HG03565 (cell line): ENCODE results near the gene MATR3.
"Not testable (repeated sequence)": the region's sequence is repeated elsewhere in the genome, so short reads cannot be mapped to it uniquely, and the experiment has no call there.

Experiments
- ATAC-seq: cut with Tn5 transposase; IDR thresholded peaks from one replicate; pipeline ENCODE4 v1.9.1; 2021; ENCODE audit warnings: mild to moderate bottlenecking, moderate library complexity; ENCODE audit not compliant: unreplicated experiment

Gene MATR3, protein sequence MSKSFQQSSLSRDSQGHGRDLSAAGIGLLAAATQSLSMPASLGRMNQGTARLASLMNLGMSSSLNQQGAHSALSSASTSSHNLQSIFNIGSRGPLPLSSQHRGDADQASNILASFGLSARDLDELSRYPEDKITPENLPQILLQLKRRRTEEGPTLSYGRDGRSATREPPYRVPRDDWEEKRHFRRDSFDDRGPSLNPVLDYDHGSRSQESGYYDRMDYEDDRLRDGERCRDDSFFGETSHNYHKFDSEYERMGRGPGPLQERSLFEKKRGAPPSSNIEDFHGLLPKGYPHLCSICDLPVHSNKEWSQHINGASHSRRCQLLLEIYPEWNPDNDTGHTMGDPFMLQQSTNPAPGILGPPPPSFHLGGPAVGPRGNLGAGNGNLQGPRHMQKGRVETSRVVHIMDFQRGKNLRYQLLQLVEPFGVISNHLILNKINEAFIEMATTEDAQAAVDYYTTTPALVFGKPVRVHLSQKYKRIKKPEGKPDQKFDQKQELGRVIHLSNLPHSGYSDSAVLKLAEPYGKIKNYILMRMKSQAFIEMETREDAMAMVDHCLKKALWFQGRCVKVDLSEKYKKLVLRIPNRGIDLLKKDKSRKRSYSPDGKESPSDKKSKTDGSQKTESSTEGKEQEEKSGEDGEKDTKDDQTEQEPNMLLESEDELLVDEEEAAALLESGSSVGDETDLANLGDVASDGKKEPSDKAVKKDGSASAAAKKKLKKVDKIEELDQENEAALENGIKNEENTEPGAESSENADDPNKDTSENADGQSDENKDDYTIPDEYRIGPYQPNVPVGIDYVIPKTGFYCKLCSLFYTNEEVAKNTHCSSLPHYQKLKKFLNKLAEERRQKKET

DNA sequence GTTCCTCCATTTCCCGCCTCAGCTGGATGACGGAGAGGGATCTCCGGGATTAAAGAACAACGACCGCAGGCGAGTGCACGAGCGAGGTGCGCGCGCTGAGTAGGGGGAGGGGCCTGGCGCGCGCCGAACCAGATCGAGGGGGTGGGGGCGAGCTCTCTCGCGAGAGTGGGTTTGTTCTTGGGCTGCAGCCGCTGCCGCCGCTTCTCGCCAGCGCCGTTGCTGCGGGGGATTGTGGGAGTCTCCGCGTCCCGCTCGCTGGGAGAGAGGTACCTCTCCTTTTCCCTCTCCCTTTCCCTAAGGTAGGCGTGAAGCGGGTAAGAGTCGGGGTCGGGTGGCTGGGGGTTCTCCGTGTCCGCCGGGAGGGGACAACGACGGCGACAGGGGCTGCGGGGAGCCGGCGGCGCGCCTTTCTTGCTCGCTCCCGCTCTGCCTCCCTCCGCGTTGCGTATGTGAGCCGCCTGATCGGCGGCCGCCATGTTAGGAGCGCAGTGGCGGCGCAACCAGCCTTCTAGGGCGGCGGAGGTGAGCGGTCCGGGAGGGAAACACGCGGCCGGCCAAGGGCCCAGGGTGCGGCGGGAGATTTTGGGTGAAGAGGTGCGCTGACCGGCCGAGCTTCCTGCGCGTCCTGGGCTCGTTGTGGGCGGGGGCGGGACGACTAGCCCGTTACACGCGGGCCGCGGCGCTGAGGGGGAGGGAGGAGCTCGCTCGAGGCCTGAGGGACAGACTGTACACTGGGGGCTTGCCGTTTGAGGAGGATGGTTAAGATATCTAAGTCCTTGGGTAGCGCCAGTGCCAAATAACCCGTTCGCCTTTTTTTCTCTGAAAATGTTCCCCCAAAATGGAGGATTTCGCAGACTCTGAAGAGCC is at the start of gene MATR3:
MATR3 (plus strand) TSS at position 234 of the 867 bp plus-strand sequence. CDS start 13,676 bp downstream, outside the sequence.
- ATAC-seq: peak; percentile 58

DNA sequence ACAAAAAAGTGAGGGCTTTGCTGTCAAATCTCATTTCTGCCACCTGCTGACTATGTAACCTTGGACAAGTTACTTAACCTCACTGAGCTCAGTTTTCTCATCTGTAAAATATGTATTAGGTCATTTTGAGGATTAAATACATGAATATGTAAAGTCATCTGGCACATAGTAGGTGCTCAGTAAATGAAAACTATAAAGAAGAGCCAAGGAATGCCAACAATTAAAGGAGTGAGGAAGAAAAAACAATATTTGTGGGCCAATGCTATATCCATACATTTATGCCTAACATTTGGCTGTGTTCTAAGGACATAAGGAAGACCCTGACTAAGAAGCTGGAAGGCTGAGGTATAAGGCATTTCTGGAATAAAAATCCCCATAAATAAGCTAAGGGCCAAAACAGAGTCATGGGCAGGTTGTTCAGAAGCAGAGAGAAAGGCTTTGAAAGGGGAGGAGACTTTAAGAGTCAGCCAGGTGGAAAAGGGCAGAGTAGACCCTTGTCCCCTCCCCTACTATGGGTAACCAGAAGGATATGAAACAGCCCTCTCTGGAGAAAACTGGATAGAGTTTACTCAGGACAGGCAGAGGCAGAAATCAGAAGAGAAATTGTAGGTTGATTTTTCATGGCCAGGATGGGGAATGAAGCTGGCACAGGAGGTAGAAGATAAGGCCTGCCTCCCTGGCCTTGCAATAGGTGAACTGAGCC is 47.8 kb upstream of the MATR3 start:
- no peak for ATAC-seq

DNA sequence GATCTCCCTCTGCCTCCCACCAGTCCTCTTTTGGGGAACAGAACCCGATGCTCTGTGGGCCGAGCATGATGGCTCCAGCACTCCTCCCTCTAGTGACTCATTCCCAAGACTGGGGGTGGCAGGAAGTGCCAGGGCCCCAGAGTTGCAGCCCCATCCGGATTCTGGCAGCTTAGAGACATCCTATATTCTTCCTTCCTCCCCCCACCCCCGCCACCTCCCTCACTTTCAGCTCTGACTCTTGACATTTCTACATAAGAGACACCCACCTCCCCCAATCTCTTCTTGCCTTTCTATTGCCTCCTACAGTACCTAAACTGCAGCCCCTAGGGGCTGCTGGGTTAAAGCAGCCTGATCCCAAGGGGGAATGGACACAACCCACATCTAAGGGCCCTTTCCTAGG is 47.1 kb upstream of the MATR3 start:
- ATAC-seq: no peak

DNA sequence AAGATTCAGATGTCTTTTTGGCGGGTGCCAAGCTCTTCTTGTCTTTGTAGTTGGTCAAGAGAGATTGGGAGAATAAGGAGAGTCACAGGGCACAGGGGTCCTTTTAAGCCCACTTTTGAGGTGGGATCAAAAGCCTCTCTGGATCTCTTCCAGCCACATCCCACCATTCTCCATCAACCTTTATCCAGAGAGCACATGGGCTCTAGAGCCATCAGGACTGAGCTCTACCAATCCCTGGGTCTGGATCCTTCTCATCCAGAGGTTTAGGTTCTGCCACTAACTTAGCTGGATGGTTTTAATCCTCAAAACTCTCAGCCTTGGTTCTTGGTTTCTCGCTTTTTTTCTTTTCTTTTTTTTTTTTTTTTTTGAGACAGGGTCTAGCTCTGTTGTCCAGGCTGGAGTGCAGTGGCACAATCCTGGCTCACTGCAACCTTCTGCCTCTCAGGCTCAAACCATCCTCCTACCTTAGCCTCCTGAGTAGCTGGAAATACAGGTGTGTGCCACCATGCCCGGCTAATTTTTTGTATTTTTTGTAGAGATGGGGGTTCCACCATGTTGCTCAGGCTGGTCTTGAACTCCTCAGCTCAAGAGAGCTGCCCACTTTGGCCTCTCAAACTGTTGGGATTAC is 44.6 kb upstream of the MATR3 start:
- no peak for ATAC-seq

DNA sequence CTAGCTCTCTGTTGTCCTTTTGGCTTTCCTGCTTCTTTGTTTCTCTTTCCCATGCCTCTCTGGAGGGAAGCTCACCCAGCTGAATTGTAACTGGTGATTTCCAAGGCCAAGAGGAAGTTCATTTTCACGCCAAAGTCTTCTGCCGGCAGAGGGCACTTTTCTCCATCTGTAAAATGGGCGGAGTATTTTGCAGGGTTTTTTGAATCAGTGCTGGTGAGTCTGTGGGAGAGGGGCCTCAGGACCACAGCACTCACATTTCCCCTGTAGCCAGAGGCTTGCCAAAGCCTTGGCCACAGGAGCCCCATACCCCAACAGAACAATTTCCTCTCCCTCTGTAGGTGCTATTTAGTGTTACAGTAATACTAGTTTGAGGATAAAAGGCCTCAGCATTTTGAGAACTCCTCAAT is 42.3 kb upstream of the MATR3 start:
- ATAC-seq: no peak

DNA sequence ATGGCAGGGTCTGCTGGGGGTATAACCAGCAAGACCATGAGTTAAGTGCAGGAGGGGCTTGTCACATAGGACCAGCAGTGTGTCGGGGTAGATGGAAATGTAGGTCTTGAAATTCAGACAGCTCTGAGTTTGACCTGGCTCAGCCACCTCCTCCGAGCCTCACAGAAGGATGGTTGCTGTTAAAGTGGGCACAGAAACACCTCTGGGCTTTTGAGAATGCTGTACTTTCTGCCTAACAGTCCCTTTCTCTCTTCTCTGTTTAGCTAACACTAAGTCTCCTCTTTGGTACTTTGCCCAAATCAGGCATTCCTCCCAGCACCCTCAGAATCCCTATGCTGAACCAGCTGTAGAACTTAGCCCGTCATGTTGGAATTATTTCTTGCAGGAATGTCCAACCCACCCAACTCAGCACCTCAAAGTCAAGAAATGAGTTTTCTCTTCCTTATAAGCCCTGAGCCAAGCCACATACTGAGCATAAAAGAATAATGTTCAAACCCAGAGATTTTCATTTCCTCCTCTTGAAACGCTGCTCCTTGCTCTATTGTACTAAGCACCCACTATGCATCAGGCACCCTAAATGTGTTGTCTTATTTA is 41.7 kb upstream of the MATR3 start:
- ATAC-seq: no peak

DNA sequence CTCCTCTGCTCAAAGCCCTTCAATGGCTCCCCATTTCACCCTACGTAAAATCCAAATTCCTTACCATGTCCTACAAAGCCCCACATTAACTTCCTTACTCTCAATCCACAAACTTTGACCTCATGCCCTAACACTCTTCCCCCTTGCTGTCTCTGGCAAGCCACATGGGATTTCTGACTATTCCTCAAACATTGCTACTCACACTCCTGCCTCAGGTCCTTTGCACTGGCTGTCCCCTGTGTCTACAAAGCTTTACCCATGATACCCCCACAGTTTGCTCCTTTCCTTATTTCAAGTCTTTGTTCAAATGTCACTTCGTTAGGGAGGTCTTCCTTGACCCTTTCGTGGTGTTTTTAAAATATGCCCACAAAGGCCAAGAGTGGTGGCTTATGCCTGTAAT is 40.4 kb upstream of the MATR3 start:
- ATAC-seq: no peak

DNA sequence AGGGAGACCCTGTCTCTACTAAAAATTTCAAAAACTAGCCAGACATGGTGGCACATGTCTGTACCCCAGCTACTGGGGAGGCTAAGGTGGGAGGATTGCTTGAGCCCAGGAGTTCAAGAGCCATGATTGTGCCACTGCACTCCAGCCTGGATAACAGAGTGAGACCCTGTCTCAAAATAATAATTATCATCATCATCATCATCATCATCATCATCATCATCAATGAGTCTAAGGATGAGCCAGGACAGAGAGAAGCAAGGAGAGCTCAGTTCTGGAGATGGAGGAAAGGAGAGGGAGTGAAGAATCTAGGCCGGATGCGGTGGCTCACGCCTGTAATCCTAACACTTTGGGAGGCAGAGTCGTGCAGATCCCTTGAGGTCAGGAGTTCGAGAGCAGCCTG is 36.7 kb upstream of the MATR3 start:
- no peak for ATAC-seq

DNA sequence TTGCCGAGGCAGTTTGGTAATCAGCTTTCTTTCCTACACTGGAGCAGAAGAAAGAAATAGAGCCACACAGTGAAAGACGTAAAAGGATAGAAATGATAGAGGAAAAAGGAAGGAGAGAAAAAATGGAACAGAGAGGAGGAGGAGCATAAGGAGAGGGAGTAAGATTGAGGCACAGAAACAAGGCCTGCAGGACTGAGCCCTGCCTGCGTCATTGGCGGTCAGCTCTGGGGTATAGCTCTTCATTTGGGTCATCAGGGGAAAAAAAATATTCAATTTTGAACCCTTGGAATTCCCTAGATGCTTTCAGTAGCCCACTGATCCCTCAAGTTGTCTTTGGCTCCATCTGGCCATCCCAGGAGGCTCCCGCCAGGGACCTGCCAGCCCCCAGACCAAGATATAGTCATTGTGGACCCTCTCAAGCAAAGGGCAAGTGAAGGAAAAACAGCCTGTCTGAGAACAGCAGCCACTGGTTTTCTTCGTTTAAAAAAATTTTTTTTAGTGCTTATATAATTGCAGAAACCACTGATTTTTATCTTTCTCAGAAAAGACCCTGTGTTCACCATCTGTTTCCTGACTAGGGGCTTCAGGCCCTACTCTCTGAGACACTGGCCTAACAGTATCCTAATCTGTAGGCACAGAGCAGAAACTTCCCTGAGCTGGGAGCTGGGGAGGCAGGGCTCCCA is 31.3 kb upstream of the MATR3 start:
- ATAC-seq: no peak

DNA sequence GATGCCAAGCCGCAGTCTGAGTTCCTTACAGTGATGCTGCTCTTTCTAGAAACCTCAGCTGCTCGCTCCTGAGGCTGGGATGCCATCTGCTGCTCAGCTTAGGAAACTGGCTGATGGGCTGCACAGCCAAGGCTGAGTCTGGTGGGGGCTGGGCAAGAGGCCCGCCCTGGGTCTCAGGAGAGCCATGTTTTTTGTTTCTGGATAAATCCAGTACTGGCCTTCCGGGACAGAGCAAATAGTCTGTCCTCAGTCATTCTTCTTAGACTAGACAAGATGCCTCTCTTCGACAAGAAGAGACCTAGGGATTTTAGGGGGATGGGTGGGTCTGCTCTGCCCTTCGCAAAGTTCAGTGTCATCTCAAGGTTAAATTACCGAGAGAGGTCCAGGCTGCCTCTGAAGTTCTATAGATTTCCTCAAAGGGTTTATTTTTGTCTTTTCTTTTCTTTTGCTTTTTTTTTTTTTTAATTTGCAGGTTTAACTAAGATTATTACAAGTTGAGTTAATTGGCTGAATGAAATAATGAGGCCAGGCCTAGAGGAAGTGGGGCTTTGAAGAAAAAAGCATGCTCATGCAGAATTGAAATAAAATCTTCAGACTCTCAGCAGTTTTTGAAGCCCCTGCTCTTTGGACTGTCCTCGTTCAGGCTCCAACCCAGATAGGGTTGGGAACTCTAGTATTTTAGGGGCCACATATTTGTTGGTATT is 30.6 kb upstream of the MATR3 start:
- no peak for ATAC-seq

DNA sequence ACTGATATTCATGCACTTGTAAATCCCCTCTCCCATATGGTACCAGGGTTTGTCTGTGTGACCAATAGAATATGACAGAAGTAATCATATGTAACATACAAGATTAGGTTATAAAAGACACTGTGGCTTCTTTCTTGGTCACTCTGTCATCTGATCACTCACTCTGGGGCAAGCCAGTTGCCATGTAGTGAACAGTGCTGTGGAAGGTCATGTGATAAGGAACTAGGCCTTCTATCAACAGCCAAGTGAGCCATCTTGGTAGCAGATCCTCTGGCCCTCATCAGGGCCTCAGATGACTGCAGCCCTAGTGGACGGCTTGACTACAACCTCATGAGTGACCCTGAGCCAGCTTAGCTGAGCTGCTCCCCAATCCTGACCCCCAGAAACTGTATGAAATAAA is 30.0 kb upstream of the MATR3 start:
- ATAC-seq: no peak

DNA sequence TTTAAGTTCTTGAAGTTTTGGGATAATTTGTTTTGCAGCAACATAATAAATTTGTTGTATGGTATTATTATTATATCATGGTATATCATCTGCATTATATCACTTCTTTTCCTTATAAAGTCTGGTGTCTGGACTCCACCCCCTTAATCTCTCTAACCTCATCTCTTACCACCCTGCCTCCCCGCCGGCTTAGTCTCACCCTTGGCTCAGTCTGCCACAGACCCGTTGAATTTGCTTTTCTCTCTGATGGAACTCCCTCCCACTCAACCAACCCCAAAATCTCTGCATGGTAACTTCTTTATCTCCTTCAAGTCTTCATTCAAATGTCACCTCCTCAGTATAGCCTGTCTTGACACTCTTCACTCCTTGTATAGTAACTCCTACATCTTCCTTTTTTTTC is 29.6 kb upstream of the MATR3 start:
- ATAC-seq: no peak

DNA sequence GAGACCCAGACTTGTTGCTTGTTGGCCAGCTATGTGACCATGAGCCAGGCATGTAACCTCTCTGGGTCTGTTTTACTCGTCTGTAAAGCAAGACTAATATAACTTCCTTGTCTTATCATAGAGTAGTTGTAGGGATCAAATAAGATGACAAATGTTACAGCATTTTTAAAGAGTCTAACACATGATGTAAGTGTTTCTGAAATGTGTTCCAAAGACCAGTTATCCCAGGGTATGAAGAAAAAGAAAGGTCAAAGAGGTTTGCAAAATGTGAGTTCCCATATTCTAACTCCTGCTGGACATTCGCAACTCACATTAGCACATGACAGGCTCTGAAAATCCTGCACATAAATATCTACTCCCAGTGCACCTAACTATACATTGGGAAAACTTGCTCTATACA is 28.5 kb upstream of the MATR3 start:
- no peak for ATAC-seq

DNA sequence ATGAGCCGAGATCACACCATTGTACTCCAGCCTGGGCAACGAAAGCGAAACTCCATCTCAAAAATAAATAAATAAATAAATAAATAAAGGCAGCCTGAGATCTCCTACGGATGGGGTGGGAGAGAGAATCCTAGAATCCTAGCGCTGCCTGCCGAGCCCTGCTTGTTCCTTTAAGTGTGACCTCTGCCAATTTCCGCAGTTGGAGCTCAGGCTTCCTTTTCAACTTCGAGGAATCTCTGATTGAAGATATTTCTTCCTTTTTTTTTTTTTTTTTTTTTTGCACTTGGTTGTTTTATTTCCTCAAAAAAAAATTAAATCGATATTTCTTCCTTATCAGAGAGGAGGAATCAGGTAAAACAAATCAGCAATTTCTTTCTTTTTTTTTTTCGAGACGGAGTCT is 27.3 kb upstream of the MATR3 start:
- no peak for ATAC-seq

DNA sequence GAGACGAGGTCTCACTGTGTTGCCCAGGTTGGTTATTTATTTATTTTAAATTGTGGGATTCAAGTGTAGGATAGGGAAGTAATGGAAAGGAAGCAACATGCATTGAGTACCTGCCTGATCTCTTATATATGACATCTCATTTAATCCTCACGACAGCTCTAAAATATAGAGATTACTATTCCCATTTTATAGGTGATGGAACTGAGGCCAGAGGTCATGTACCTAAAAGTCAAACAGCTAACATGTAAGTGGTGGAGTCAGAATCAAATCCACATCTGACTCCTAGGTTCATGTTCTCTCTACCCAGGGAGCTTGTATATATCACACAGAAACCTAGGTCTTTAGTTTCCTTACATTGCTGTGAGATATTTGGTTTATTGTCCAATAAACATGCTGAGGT is 26.1 kb upstream of the MATR3 start:
- ATAC-seq: no peak

DNA sequence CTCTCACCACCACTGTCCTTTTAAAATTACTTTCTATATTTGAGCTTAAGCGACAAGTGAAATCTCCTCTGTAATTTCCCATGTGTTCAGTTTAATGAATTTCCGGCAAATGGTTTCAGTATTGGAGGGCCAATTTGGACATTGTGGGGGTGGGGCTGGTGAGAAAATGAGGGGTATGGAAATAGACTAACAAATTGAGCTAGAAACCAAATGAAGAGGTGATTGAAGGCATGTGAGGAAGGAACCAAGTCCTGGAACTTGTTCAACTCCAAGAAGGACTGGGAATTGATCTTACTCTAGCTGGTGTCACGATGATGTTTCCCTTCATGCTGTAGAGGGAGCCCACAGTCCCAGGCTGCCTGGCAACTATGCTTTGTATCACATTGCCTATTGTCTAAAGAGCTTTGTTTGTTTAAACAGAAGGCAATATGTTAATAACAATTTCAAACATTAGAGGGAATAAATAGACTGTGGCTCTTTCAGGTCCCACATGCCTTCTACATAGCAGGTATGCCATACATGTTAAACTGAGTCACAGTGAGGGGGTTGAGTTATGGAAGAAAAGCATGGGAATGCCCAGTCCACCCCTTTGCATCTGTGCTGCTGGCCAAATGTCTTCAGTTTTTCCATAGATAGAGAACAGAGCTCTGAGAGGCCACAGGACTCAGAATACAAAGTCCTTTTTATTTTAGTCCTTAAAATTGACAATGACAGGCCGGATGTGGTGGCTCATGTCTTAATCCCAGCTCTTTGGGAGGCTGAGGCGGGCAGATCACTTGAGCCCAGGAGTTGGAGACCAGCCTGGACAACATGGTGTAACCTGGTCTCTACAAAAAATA is 25.0 kb upstream of the MATR3 start:
- ATAC-seq: no peak

DNA sequence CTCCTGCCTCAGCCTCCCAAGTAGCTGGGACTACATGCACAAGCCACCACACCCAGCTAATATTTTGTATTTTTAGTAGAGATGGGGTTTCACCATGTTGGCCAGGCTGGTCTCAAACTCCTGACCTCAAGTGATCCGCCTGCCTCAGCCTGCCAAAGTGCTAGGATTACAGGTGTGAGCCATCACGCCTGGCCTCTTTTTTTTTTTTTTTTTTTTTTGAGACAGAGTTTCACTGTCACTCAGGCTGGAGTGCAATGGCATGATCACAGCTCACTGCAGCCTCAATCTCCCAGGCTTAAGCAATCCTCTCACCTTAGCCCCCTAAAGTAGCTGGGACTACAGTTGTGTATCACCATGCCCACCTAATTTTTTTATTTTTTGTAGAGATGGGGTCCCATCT is 22.8 kb upstream of the MATR3 start:
- not testable (repeated sequence) for ATAC-seq
